ENCODE data around the gene ABLIM2. TPM values are rescaled to one million over a fixed set of nuclear protein-coding genes. Genes with fewer than 3 reads are reported as not detected.

ABLIM2 gene
- total and polyA plus RNA-seq, 2 of the 8 experiments (the other 6 are each of a cell fraction or from before 2014, with no cell fraction given): 2.8 to 3.0 TPM

DNA sequence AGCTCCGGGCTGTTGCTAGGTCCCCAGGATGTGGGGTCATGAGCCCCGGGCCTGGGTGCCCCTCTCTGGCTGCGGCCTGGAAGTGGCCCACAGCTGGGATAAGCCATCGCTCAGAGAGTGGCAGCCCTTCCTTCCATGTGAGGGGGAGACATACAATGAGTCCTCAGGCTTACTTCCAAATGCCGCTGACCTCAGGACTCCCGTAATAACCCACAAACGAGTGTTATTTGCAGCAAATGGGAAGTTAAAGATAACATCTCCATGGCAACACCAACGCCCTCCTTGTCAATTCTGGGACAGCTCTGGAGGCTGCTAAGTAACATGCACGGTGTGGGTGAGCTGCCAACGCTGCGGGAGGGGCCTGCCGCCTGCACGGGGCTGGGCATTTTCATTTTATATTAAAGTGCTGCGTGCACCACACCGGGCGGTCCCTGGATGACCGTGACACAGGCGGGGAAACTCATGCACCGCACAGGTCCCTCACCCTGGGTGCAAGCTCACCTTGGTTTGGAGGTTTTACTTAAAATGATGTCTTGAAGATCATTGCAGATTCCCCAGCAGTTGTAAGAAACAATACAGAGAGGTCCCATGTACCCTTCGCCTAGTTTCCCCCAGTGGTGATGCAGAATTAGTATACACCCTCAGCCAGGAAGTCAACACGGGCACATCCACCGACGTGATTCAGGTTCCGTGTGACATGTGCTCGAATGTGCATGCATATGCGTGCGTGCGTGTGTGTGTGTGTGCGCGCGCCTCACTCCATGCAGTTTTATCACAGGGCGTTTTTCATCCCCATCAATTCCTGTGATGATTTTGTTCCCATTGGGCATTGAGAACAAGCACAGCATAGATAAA is 79.4 kb downstream of the ABLIM2 start (continued):
- TF ChIP-seq POLR2AphosphoS5 (IDR thresholded peaks at IDR 0.05; ENCODE audit: low read depth, low read length) (no peak), CREB1 (IDR thresholded peaks at IDR 0.05) (no peak), FOSL1 (IDR thresholded peaks at IDR 0.05; ENCODE audit: insufficient read depth, low read depth, low read length) (no peak), GTF2F1 (IDR thresholded peaks at IDR 0.05; ENCODE audit: borderline replicate concordance, low read depth, low read length) (no peak), NANOG (IDR thresholded peaks at IDR 0.05; ENCODE audit: insufficient read depth, low read depth, low read length, poor library complexity, severe bottlenecking) (no peak), BCL11A (IDR thresholded peaks at IDR 0.05; ENCODE audit: low read depth in 2 of 2, low read length in 2 of 2) (no peak)

All from H1 (cell line).